ENCODE results near the gene MAP1B. TPM values are rescaled to one million over a fixed set of nuclear protein-coding genes. Genes with fewer than 3 reads are reported as not detected.

Gene MAP1B
- total RNA-seq, 1 donor from 2014 or later: 58.6 TPM

GRCh38 chr5:72152545-72152944 is 45.3 kb downstream of the MAP1B start:
- Mint-ChIP-seq H3K9me3 (ENCODE audit: low read depth) (no peaks in the 10 kb centered on the region), H3K4me3 (ENCODE audit: low read depth) (no peak overlapping the region), H3K27me3 (no peaks in the 10 kb centered on the region), H3K36me3 (ENCODE audit: insufficient read depth) (peaks cover 2% of the 10 kb centered on the region), H3K4me1 (ENCODE audit: low read depth) (peaks cover 17% of the 10 kb centered on the region), H3K27ac (no peak overlapping the region)
- TF ChIP-seq CTCF (IDR thresholded peaks at IDR 0.05; ENCODE audit: unreplicated experiment): no peak
- no peak for DNase-seq (ENCODE audit: low spot score, unreplicated experiment)

- Mint-ChIP-seq H3K9me3 (ENCODE audit: low read depth) (no peaks in the 10 kb centered on the region), H3K4me1 (ENCODE audit: low read depth) (peaks cover 17% of the 10 kb centered on the region), H3K27me3 (no peaks in the 10 kb centered on the region), H3K27ac (no peak overlapping the region), H3K4me3 (ENCODE audit: low read depth) (no peak overlapping the region), H3K36me3 (ENCODE audit: insufficient read depth) (peaks cover 2% of the 10 kb centered on the region)
- DNase-seq (ENCODE audit: low spot score, unreplicated experiment): no peak
- TF ChIP-seq CTCF (IDR thresholded peaks at IDR 0.05; ENCODE audit: unreplicated experiment): no peak
Measured at GRCh38 chr5:72153551-72153950, 46.3 kb downstream of the MAP1B start.

- no peak for DNase-seq (ENCODE audit: low spot score, unreplicated experiment)
- no peak for TF ChIP-seq CTCF (IDR thresholded peaks at IDR 0.05; ENCODE audit: unreplicated experiment)
- Mint-ChIP-seq H3K4me3 (ENCODE audit: low read depth) (no peak overlapping the region), H3K27ac (no peak overlapping the region), H3K27me3 (no peaks in the 10 kb centered on the region), H3K4me1 (ENCODE audit: low read depth) (peaks cover 17% of the 10 kb centered on the region), H3K9me3 (ENCODE audit: low read depth) (no peaks in the 10 kb centered on the region), H3K36me3 (ENCODE audit: insufficient read depth) (peaks cover 2% of the 10 kb centered on the region)
Measured at GRCh38 chr5:72154076-72154756, 46.9 kb downstream of the MAP1B start.

GRCh38 chr5:72156946-72157624 is 49.8 kb downstream of the MAP1B start:
- Mint-ChIP-seq H3K36me3 (ENCODE audit: insufficient read depth) (peaks cover 2% of the 10 kb centered on the region), H3K9me3 (ENCODE audit: low read depth) (no peaks in the 10 kb centered on the region), H3K27me3 (no peaks in the 10 kb centered on the region), H3K4me3 (ENCODE audit: low read depth) (no peak overlapping the region), H3K27ac (no peak overlapping the region), H3K4me1 (ENCODE audit: low read depth) (peaks cover 13% of the 10 kb centered on the region)
- no peak for TF ChIP-seq CTCF (IDR thresholded peaks at IDR 0.05; ENCODE audit: unreplicated experiment)
- DNase-seq (ENCODE audit: low spot score, unreplicated experiment): no peak

- no peak for TF ChIP-seq CTCF (IDR thresholded peaks at IDR 0.05; ENCODE audit: unreplicated experiment)
- H3K27ac Mint-ChIP-seq: no peak overlapping the region
- H3K36me3 Mint-ChIP-seq (ENCODE audit: insufficient read depth): peaks cover 2% of the 10 kb centered on the region
- peaks cover 13% of the 10 kb centered on the region for H3K4me1 Mint-ChIP-seq (ENCODE audit: low read depth)
- no peak for DNase-seq (ENCODE audit: low spot score, unreplicated experiment)
- H3K4me3 Mint-ChIP-seq (ENCODE audit: low read depth): no peak overlapping the region
- H3K27me3 Mint-ChIP-seq: no peaks in the 10 kb centered on the region
- H3K9me3 Mint-ChIP-seq (ENCODE audit: low read depth): no peaks in the 10 kb centered on the region
Measured at GRCh38 chr5:72157625-72157962, 50.3 kb downstream of the MAP1B start.

Data from progenitor cell of endocrine pancreas (in vitro differentiated cells).